ENCODE results near the gene TGM3.

- TF ChIP-seq CTCF (IDR thresholded peaks at IDR 0.05), result no peak
- no peak for TF ChIP-seq ZFX (IDR thresholded peaks at IDR 0.05; ENCODE audit: borderline replicate concordance)
These were observed 34.2 kb upstream of the TGM3 start for GRCh38 chr20:2261629-2262028.
